Hematopoietic multipotent progenitor cell treated with erythropoietin and hydrocortisone succinate and interleukin-3 and kit ligand, for 8 days (in vitro differentiated cells): ENCODE measurements around the gene ASCC3.
A peak's percentile ranks its signal among the peaks of the same experiment; 100 is the strongest.

Experiments used
- DNase-seq: peaks from one replicate; pipeline ENCODE4 v3.0.0-alpha.2; 2015

The ASCC3 gene

GRCh38 chr6:100485268-100485667 lies 395.9 kb downstream of the ASCC3 start:
- DNase-seq: no peak

- no peak for DNase-seq
Measured at GRCh38 chr6:100484474-100484873, 396.7 kb downstream of the ASCC3 start.

GRCh38 chr6:100482698-100483097 lies 398.4 kb downstream of the ASCC3 start:
- no peak for DNase-seq

- DNase-seq: peak; percentile 55
Measured at GRCh38 chr6:100479179-100480035, 401.7 kb downstream of the ASCC3 start.

GRCh38 chr6:100475554-100476320 lies 405.4 kb downstream of the ASCC3 start:
- DNase-seq: no peak

- DNase-seq: no peak
Measured at GRCh38 chr6:100473182-100473581, 407.9 kb downstream of the ASCC3 start.

- no peak for DNase-seq
Measured at GRCh38 chr6:100472674-100473073, 408.5 kb downstream of the ASCC3 start.

GRCh38 chr6:100470422-100471120 lies 410.6 kb downstream of the ASCC3 start:
- no peak for DNase-seq

GRCh38 chr6:100469101-100469859 lies 411.8 kb downstream of the ASCC3 start:
- no peak for DNase-seq

- DNase-seq: no peak
Measured at GRCh38 chr6:100468016-100468622, 413.0 kb downstream of the ASCC3 start.

GRCh38 chr6:100467129-100468015 lies 413.8 kb downstream of the ASCC3 start:
- no peak for DNase-seq

- DNase-seq: no peak
Measured at GRCh38 chr6:100466410-100467128, 414.6 kb downstream of the ASCC3 start.

GRCh38 chr6:100465701-100466409 lies 415.3 kb downstream of the ASCC3 start:
- DNase-seq: no peak

- peak; percentile 58 for DNase-seq
Measured at GRCh38 chr6:100464903-100465700, 416.0 kb downstream of the ASCC3 start, which contains the start of gene SIM1. Gene SIM1 (minus strand): TSS chr6:100464921. CDS start chr6:100463468, 1,453 bp downstream.

- DNase-seq: no peak
Measured at GRCh38 chr6:100464162-100464851, 416.8 kb downstream of the ASCC3 start.

GRCh38 chr6:100463630-100464161 lies 417.4 kb downstream of the ASCC3 start:
- no peak for DNase-seq

- no peak for DNase-seq
Measured at GRCh38 chr6:100462706-100463629, 418.2 kb downstream of the ASCC3 start.
